Suppressor macrophage treated with lipopolysaccharide for 1 hour (primary cell): ENCODE data around the gene SLC9A9.
A peak's percentile ranks its signal among the peaks of the same experiment; 100 is the strongest.

ENCODE experiments used
- DNase-seq, 3 donors: peaks; one replicate each; pipeline ENCODE4 v3.0.0-alpha.2; 2020 to 2022

SLC9A9 gene

GRCh38 chr3:143634991-143635390 lies 213.3 kb downstream of the SLC9A9 start:
- no peak for DNase-seq

GRCh38 chr3:143634427-143634826 lies 213.8 kb downstream of the SLC9A9 start:
- no peak for DNase-seq

- DNase-seq: no peak
Measured at GRCh38 chr3:143633816-143634215, 214.5 kb downstream of the SLC9A9 start.

GRCh38 chr3:143629726-143630125 lies 218.5 kb downstream of the SLC9A9 start:
- no peak for DNase-seq

- no peak for DNase-seq
Measured at GRCh38 chr3:143628971-143629370, 219.3 kb downstream of the SLC9A9 start.

- DNase-seq: no peak
Measured at GRCh38 chr3:143627336-143627735, 220.9 kb downstream of the SLC9A9 start.

- no peak for DNase-seq
Measured at GRCh38 chr3:143619231-143619630, 229.0 kb downstream of the SLC9A9 start.

GRCh38 chr3:143617050-143617449 lies 231.2 kb downstream of the SLC9A9 start:
- no peak for DNase-seq

- peak in 1 of 3 donors; percentile 14 for DNase-seq
Measured at GRCh38 chr3:143613226-143613625, 235.0 kb downstream of the SLC9A9 start.

- no peak for DNase-seq
Measured at GRCh38 chr3:143612541-143612940, 235.7 kb downstream of the SLC9A9 start.

GRCh38 chr3:143608966-143609365 lies 239.3 kb downstream of the SLC9A9 start:
- DNase-seq: no peak

- no peak for DNase-seq
Measured at GRCh38 chr3:143605233-143605950, 242.9 kb downstream of the SLC9A9 start.

GRCh38 chr3:143604402-143605185 lies 243.7 kb downstream of the SLC9A9 start:
- no peak for DNase-seq

- DNase-seq: no peak
Measured at GRCh38 chr3:143603774-143604173, 244.5 kb downstream of the SLC9A9 start.

- DNase-seq: no peak
Measured at GRCh38 chr3:143601723-143602484, 246.4 kb downstream of the SLC9A9 start.

- DNase-seq: peak in 2 of 3 donors; percentile 4 to 25
Measured at GRCh38 chr3:143600756-143601718, 247.2 kb downstream of the SLC9A9 start.

- no peak for DNase-seq
Measured at GRCh38 chr3:143597774-143598652, 250.3 kb downstream of the SLC9A9 start.

GRCh38 chr3:143596957-143597642 lies 251.2 kb downstream of the SLC9A9 start:
- DNase-seq: no peak

GRCh38 chr3:143595456-143596077 lies 252.7 kb downstream of the SLC9A9 start:
- DNase-seq: peak in 1 of 3 donors; percentile 10

- no peak for DNase-seq
Measured at GRCh38 chr3:143594206-143594605, 254.1 kb downstream of the SLC9A9 start.
